GM18517 (cell line): Measurements from ENCODE around the gene PAN3.
"Not testable (repeated sequence)": the region's sequence is repeated elsewhere in the genome, so short reads cannot be mapped to it uniquely, and the experiment has no call there.

Experiments
- ATAC-seq: cut with Tn5 transposase; IDR thresholded peaks from one replicate; pipeline ENCODE4 v1.9.1; 2021; ENCODE audit warnings: mild to moderate bottlenecking, moderate library complexity; ENCODE audit not compliant: unreplicated experiment

PAN3 gene

GRCh38 chr13:28137596-28137995, 749 bp upstream of the PAN3 start:
- peak; percentile 3 for ATAC-seq

DNA sequence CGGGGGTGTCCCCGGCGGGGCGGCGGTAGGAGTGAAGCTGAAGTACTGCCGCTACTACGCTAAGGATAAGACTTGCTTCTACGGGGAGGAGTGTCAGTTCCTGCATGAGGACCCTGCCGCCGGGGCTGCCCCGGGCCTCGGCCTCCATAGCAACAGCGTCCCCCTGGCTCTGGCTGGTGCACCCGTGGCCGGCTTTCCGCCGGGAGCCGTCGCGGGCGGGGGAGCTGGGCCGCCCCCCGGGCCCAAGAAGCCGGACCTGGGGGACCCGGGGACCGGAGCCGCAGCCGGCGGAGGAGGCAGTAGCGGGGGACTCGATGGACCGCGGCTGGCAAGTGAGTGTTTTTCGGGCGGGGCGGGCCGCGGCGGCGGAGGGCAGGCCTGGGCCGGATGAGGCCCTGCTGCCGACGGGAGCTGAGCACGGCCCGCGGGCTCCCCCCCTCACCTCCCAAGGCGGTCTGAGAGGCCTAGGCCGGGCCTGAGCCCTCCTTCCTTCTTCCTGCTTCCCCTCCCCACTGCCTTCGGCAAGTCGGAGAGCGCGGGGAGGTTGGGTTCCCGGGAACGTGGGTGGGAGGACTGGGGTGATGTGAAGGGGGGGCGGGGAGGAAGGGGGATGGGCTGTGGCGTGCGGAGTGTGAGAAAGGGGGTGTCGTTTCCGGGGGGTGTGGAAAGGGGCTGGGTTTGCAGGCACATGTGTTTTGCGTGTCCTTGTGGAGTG, 568 bp downstream of the PAN3 start:
- peak; percentile 35 for ATAC-seq

- ATAC-seq: no peak
These were observed 2.2 kb downstream of the PAN3 start for GRCh38 chr13:28140433-28141125.

DNA sequence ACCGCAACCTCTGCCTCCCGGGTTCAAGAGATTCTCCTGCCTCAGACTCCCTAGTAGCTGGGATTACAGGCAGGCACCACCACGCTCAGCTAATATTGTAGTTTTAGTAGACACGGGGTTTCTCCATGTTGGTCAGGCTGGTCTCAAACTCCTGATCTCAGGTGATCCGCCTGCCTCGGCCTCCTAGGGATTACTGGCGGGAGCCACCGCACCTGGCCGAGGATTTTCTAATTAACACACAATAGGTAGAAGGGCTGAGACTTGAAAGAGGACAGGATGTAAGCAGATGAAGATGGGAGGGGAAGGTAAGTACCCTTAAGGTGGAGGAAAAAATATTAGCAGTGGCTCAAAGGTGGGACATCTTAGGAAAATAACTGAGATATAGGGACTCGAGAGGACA, 3.2 kb downstream of the PAN3 start:
- not testable (repeated sequence) for ATAC-seq

DNA sequence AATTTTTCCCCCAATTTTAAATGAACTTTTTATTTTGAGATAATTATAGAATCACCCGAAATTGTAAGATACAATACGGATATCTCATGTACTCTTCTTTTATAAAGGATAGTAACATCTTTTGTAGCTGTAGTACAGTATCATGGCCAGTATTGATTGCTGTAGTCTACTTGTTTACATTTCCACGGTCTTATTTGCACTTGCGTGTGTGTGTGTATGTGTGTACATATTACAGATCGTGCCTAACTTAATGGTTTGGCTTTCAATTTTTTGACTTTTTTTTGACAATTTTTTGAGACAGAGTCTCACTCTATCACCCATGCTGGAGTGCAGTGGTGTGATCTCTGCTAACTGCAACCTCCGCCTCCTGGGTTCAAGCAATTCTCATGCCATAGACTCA, 6.7 kb downstream of the PAN3 start:
- ATAC-seq: no peak

GRCh38 chr13:28147495-28147894, 9.2 kb downstream of the PAN3 start:
- no peak for ATAC-seq

DNA sequence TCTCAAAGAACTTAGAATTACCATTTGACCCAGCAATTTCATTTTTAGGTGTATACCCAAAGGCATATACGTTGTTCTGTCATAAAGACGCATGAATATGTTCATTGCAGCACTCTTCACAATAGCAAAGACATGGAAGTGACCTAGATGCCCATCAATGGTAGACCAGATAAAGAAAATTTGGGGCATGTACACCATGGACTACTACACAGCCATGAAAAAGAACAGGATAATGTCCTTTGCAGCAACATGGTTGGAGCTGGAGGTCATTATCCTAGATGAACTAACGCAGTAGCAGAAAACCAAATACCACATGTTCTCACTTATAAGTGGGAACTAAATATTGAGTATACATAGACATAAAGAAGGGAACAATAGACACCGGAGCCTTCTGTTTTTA, 20.7 kb downstream of the PAN3 start:
- no peak for ATAC-seq

DNA sequence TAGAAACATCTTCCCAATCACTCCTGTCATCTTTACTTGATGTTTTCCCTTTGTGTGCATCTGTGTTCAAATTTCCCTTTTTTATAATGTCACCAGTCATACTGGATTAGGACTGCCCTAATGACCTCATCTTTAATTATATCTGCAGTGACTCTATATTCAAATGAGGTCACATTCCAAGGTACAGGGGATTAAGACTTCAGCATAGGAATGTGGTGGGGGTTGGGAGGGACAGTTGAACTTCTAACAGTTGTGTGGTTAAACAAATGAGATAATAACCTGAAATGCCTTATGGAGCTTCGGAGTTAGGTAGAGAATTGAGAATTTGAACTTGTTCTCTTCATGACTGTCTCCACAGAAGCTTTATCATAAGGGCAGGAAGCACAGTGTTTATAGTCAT, 23.0 kb downstream of the PAN3 start:
- ATAC-seq: no peak

GRCh38 chr13:28163587-28163986, 25.2 kb downstream of the PAN3 start:
- ATAC-seq: no peak

- no peak for ATAC-seq
These were observed 27.9 kb downstream of the PAN3 start for GRCh38 chr13:28166257-28166656.

DNA sequence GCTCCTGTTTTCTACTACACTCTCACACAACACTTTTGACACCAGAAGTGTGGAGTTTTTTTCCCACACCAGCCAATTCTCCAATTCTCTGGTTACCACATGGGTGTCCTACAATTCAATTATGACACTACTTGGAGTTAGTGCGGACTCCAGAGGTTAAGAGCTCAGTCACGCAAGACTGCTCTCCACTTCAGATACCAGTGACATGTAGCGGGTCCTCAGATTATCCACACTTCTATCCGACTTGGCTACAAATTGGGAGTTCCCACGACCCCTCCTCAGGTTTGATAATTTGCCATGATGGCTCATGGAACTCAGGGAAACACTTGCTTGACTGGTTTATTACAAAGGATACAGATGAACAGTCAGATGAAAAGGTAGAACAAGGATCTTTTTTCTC, 32.9 kb downstream of the PAN3 start:
- no peak for ATAC-seq

DNA sequence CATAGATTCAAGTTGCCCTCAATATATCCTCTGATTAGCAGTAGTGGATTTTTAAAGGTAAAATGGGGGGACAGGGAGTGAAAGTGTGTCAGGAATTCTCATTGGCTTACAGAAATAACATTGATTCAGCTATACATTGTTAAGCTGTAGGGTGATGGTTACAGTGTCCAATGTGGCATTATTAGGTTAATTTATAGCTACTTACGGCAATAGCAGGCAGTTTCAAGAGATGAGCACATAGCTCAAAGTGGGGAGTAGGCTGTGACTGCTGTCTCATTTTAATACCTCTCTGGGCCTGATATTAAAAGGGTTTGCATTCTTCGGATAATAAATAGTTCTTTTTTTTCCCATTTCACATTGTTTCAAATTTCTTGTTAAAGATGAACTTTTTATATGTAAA, 34.6 kb downstream of the PAN3 start:
- ATAC-seq: no peak

DNA sequence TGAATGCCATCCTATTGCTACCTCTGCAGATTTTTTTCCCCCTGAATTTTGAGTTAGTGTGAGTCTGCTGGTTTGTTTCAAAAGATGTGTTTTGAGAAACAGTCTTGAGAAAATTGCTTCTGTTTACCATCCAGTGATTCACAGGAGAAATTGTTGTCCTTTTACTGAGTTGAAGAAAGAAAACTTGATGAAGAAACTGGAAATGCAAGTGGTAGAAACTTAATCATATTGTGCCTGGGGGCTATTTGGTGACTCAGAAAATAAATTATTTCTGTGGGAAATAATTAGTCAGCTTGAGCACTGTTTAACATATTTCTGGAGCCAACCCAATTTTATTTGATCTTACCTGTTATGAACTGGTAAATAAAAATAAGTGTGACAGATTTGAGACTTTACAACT, 35.4 kb downstream of the PAN3 start:
- ATAC-seq: no peak

DNA sequence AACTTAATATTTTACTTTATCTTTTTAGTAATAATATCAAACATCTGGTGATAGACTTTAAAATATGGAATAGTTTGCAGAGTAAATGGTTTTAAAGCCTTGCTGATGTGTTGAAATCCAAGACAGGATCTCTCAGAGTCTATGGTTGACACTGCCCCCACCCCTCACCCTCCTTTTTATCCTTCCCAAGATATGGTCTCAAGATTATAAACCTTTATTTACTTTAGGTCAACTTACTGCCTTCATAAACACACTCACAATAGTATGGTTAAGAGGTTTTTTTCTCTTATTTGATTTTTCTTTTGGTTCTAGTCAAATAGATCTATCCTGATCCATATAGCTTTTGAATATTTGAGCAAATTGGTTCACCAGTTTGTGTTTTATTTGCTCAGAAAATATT, 39.0 kb downstream of the PAN3 start:
- no peak for ATAC-seq

DNA sequence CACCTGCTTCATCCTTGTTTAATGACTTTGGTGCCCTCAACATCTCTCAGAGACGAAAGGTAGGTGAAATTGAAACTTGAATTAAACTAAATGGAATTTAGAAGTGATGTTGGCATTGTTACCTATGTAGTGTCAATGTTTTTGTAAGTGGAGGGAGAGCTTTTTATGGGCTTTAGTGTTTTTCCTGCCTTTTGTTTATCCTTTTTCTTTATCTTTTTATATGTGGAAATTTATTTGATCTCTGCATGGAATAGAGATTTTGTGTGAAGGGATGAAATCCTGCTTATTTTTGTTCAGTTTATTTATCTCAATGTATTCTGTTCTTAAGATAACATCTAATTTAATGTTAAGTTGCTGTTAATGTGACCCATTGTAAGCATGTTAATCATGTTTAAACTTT, 39.5 kb downstream of the PAN3 start:
- ATAC-seq: no peak

DNA sequence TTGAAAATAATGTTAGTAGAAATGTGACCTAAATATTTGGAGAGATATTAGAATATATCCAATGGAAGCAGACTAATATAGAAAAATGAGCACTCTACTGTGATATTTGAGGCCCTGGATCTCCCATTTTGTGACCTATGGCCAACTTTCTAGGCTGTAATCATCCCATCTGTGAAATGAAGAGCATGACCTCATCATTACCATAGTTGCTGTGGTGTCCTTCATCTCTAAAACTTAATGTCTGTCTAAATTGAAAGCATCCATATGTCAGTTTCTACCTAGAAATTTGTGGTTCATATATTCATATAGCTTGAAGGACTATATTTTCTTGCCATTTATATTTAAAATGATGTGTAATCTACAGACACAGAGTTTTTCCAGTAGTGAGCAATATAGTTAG, 41.6 kb downstream of the PAN3 start:
- ATAC-seq: no peak

DNA sequence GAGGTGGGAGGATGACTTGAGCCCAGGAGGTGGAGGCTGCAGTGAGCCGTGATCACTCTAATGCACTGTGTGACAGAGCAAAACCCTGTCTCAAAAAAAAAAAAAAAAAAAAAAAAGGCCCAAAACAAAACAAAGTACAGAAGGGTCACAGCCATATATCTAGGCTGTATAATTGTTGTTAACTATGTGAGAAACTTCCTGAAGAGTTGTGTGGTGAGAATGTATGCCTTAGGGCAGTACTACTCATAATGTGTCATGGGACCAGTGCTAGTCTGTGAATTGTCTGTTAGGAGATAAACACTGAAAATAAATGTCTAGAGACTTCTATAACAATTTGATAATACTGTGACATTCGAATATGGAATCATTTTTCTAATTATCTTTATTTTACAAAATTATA, 43.1 kb downstream of the PAN3 start:
- no peak for ATAC-seq

DNA sequence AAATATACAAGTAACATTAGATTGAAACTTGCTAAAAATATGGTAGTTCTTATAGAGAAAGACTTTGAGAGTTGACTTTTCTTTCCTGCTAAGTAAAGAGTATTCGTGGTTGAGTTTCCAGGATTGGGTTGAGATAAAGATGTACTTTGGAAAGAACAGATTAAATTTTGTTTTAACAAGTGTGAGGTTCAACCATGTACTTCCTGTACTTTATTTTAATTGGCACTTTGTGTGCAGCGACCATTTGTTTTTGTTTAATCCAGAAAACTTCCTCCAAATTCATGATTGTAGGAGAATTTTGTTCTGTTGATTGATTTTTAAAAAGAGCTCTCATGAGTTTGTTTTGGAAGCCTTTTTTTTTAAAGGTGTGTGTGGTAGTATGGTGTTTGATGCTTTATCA, 46.9 kb downstream of the PAN3 start:
- ATAC-seq: no peak

DNA sequence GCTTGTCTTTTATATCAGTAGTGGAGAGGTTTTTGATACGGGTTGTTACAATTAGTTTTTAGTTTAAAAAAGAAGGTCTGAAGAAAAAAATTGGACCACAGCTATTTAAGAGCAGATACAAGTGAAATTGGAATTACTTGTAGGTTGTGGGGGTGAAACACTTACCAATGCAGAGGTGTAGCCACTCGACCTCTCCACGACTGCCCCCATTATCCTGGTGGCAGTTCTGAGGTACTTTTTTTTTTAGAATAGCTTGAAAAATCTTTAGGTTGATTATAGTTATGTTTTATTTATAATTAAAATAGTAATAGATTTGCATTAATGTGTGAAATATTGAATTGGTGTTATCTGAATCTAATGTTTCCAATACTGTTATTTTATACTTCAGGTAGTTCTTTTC, 60.7 kb downstream of the PAN3 start:
- no peak for ATAC-seq

GRCh38 chr13:28204043-28204442, 65.7 kb downstream of the PAN3 start:
- no peak for ATAC-seq

GRCh38 chr13:28204690-28205443, 66.5 kb downstream of the PAN3 start:
- no peak for ATAC-seq

- no peak for ATAC-seq
These were observed 80.3 kb downstream of the PAN3 start for GRCh38 chr13:28218679-28219078.
